Adrenal gland (tissue), 12 donors: ENCODE data around the gene ARL6IP1. TPM values are rescaled to one million over a fixed set of nuclear protein-coding genes. Genes with fewer than 3 reads are reported as not detected.

Source experiments
- DNase-seq, 7 donors: peaks; one replicate each; pipeline ENCODE4 v3.0.0-alpha.2; 2019 to 2020
- H3K27ac ChIP-seq, 5 donors: fragments of 200-600 bp; sonication (generic) in 4 of 5; 1 replicate in 3 of 5; 2 replicates in 2 of 5; pipeline versions ENCODE4 v1.5.1 to v1.8.0; 2016 to 2020; ENCODE audit warnings: mild to moderate bottlenecking in 1 of 5
- H3K27me3 ChIP-seq: fragments of 200-600 bp; 2 replicates; pipeline ENCODE4 v1.8.0; 2021
- H3K36me3 ChIP-seq, 2 donors: fragments of 200-600 bp; replicated peaks in 1 of 2; 1 replicate in 1 of 2; 2 replicates in 1 of 2; pipeline versions ENCODE4 v1.5.1 to v1.8.0; 2018 to 2022
- H3K4me1 ChIP-seq, 2 donors: fragments of 200-600 bp; replicated peaks in 1 of 2; 1 replicate in 1 of 2; 2 replicates in 1 of 2; pipeline versions ENCODE4 v1.5.1 to v1.8.0; 2018 to 2021
- H3K4me3 ChIP-seq, 4 donors: fragments of 200-600 bp; sonication (generic) in 3 of 4; one replicate each; pipeline ENCODE4 v1.5.1; 2016 to 2018
- H3K9me3 ChIP-seq, 3 donors: fragments of 200-600 bp; sonication (generic) in 1 of 3; replicated peaks in 1 of 3; 1 replicate in 2 of 3; 2 replicates in 1 of 3; pipeline versions ENCODE4 v1.5.1 to v1.8.0; 2016 to 2021
- POLR2A ChIP-seq, 2 donors: fragments of 450-650 bp; IDR thresholded peaks; one replicate each; pipeline ENCODE4 v1.6.1; 2017; ENCODE audit warnings: antibody characterized with exemption in 2 of 2, mild to moderate bottlenecking in 2 of 2, moderate library complexity in 1 of 2
- WGBS, 4 donors: extraction: QIAGEN DNeasy Blood & Tissue Kit in 2 of 4; methylation state at CpG; one replicate each; pipeline versions ENCODE4 v1.1.5 to v1.1.7; 2013 to 2017; 5-methylcytosine and 5-hydroxymethylcytosine counted together
- intact Hi-C, 2 donors: fragments of 100-400 bp; cut with DNase I; formaldehyde crosslinking; loops; one replicate each; pipeline versions ENCODE4 v1.14.1 to v1.15.0; 2022 to 2023
- polyA plus RNA-seq, 3 donors: library from polyadenylated mRNA; stranded (reverse); fragments of 200-250 nt in 2 of 3; fragments of 350-450 nt in 1 of 3; fragmentation: Illumina TruSeq in 1 of 3; extraction: RNeasy Lipid Tissue Mini Kit (QIAGEN cat#74804) in 1 of 3; gene quantifications; one replicate each; pipeline ENCODE4 v1.2.3, GENCODE V29; 2013 to 2014
- total RNA-seq, 9 donors: library from RNA; depleted of rRNA in 4 of 9; stranded (reverse); fragments of >200 nt in 4 of 9; fragments of 120-200 nt in 1 of 9; fragmentation: NEBNext Ultra II Directional in 1 of 9; extraction: Animal tissue kit (Norgen Biotek cat#: 25700) in 1 of 9; gene quantifications; one replicate each; pipeline versions ENCODE4 v1.1.0 to v1.2.4, GENCODE V29; 2013 to 2023
- TF ChIP-seq, protein P1 (sequence below), 6 experiments: fragments of 450-650 bp in 4 of 6; fragments of 200-600 bp in 2 of 6; sonication (generic) in 1 of 6; IDR thresholded peaks; 1 replicate in 5 of 6; 2 replicates in 1 of 6; pipeline versions ENCODE4 v1.5.1 to v1.8.0; 2016 to 2021; ENCODE audit warnings: antibody characterized with exemption in 6 of 6, mild to moderate bottlenecking in 2 of 6, moderate library complexity in 1 of 6
- donor health status: healthy with polysubstance abuse.
- donor health status: Bipolar disorder and iron deficiency.
- donor health status: DM: yes; HTN: yes; CAD: no.
- donor health status: DM: no; HTN: no; CAD: no.
- donor health status: DM: no; HTN: no; CAD: no.
- donor health status: DM: yes; HTN: yes; CAD: no.

The ARL6IP1 gene
- total and polyA plus RNA-seq, 12 donors: 55.3 to 439 (median 227) TPM

DNA sequence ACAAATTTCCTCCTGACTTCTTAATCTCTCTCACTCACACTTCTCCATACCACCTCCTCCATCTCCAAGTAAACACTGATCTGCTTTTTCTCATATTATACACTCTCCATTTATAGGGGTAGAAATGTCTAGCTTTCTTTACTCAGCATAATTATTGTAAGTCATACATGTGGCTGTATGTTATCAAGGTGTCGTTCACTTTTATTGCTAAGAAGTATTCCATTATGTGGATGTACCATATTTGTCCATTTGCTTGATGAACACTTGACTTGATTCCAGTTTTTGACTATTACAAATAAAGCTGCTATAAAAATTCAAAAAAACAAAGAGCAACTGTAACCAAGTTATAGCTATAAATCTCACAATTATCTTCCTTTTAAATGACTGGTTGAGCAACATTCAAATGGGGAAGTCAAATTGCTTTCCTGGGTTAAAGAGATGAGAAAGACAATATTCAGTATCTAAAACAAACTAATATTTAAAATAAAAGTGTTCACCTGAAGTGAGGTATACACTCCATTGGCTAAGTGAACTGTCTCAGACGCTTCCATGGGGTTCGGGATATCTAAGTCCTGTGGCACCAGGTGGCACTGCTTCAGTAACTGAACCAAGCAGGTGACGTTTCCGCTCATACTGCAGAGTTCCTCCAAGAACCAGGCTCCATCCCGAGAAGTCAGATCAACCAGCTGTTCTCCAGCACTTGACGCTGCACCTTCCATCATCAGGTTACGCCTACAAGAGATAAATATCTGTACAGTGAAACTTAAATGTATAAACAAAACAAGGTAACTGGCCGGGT, 32.6 kb upstream of the ARL6IP1 start:
- H3K4me1 ChIP-seq: no peaks in the 10 kb centered on the region
- H3K4me3 ChIP-seq: no peak overlapping the region
- 93 to 94% (median 93%) methylated on average over 9 of the region's 9 CpGs for WGBS, 4 donors
- H3K36me3 ChIP-seq: peaks cover 0 to 93% of the 10 kb centered on the region in 2 donors
- no peak overlapping the region for H3K27ac ChIP-seq
- TF ChIP-seq POLR2A (IDR thresholded peaks at IDR 0.05): no peak
- TF ChIP-seq, protein P1, sequence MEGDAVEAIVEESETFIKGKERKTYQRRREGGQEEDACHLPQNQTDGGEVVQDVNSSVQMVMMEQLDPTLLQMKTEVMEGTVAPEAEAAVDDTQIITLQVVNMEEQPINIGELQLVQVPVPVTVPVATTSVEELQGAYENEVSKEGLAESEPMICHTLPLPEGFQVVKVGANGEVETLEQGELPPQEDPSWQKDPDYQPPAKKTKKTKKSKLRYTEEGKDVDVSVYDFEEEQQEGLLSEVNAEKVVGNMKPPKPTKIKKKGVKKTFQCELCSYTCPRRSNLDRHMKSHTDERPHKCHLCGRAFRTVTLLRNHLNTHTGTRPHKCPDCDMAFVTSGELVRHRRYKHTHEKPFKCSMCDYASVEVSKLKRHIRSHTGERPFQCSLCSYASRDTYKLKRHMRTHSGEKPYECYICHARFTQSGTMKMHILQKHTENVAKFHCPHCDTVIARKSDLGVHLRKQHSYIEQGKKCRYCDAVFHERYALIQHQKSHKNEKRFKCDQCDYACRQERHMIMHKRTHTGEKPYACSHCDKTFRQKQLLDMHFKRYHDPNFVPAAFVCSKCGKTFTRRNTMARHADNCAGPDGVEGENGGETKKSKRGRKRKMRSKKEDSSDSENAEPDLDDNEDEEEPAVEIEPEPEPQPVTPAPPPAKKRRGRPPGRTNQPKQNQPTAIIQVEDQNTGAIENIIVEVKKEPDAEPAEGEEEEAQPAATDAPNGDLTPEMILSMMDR (IDR thresholded peaks at IDR 0.05): no peak
- intact Hi-C loops: no loop called here
- no peak for DNase-seq
- H3K27me3 ChIP-seq: no peaks in the 10 kb centered on the region
- H3K9me3 ChIP-seq: no peaks in the 10 kb centered on the region

DNA sequence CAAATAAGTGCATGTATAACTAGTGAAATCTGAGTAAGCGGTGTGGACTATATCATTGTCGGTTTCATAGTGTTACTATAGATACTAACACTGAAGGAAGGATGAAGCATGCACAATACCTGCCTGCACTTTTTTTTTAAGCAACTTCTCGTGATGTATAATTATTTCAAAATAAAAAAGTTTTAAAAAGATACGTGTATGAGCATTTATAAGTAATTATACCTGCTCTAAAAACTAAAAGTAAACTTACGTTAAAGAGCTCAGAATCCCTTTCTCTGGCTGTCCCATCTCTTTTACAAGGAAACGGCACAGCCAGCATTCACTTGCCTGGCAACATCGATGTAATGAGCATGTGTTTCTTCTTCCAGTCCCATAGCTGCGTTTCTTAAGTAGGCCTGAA, 31.3 kb upstream of the ARL6IP1 start:
- Histone ChIP-seq H3K27ac (no peak overlapping the region), H3K4me3 (no peak overlapping the region), H3K4me1 (no peaks in the 10 kb centered on the region), H3K36me3 (peaks cover 0 to 94% of the 10 kb centered on the region in 2 donors), H3K27me3 (no peaks in the 10 kb centered on the region), H3K9me3 (no peaks in the 10 kb centered on the region)
- 92 to 95% (median 93%) methylated on average over 8 of the region's 8 CpGs for WGBS, 4 donors
- no peak for DNase-seq
- TF ChIP-seq, protein P1 (IDR thresholded peaks at IDR 0.05): no peak
- TF ChIP-seq POLR2A (IDR thresholded peaks at IDR 0.05): no peak
- intact Hi-C loops: no loop called here

DNA sequence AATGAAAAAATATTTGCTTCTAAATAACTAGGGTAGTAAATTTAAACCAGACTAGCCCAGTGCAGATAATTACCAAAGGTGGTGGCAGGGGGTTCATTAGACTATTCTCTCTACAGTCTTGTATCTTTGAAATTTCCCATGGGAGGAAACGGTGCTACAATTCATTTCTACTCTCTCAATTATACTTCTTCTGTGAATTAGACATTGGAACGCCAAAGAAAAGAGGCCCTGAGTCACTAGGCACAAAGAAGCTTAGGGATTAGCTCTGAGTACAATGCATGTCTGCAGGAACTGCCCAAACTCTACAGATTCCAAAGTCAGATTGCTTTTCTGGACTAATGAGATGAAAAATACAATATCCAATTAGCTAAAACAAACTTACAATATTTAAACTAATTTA, 30.7 kb upstream of the ARL6IP1 start:
- no peak for DNase-seq
- no peaks in the 10 kb centered on the region for H3K9me3 ChIP-seq
- H3K27me3 ChIP-seq: no peaks in the 10 kb centered on the region
- intact Hi-C loops: no loop called here
- no peak overlapping the region for H3K4me3 ChIP-seq
- H3K4me1 ChIP-seq: no peaks in the 10 kb centered on the region
- no peak overlapping the region for H3K27ac ChIP-seq
- 85 to 92% (median 89%) methylated on average over 2 of the region's 2 CpGs for WGBS, 4 donors
- H3K36me3 ChIP-seq: peaks cover 0 to 91% of the 10 kb centered on the region in 2 donors
- TF ChIP-seq POLR2A (IDR thresholded peaks at IDR 0.05): no peak
- TF ChIP-seq, protein P1 (IDR thresholded peaks at IDR 0.05): no peak

DNA sequence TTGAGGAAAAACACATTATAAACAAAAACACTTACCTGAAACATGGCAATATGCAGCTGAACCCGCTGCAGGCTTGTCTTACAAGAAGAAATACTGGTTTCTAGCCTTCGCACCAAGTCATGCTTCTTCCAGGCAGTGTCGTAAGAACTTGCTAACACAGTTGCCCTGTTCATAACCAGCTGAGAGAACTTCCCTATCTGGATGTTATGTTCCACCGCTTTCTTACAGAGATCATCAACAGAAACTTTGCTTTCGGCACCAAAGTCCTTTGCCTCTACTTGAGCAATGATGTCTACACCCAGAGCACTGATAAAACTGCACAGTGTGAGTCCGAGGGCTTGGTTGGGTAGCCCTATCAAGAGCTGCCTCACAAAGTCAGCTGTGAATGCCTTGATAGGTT, 27.9 kb upstream of the ARL6IP1 start:
- H3K4me3 ChIP-seq: no peak overlapping the region
- peaks cover 0 to 66% of the 10 kb centered on the region in 2 donors for H3K36me3 ChIP-seq
- DNase-seq: no peak
- intact Hi-C loops: no loop called here
- no peak for TF ChIP-seq POLR2A (IDR thresholded peaks at IDR 0.05)
- TF ChIP-seq, protein P1 (IDR thresholded peaks at IDR 0.05): no peak
- H3K9me3 ChIP-seq: no peaks in the 10 kb centered on the region
- H3K27me3 ChIP-seq: no peaks in the 10 kb centered on the region
- H3K4me1 ChIP-seq: no peaks in the 10 kb centered on the region
- 95 to 98% (median 96%) methylated on average over 6 of the region's 6 CpGs for WGBS, 4 donors
- no peak overlapping the region for H3K27ac ChIP-seq
